Stomach (tissue), 9 donors: ENCODE data around the gene TESK1. TPM values are rescaled to one million over a fixed set of nuclear protein-coding genes. Genes with fewer than 3 reads are reported as not detected.
"Not testable (repeated sequence)": the region's sequence is repeated elsewhere in the genome, so short reads cannot be mapped to it uniquely, and the experiment has no call there.

Source experiments
- DNase-seq, 2 donors: peaks; one replicate each; pipeline versions ENCODE4 v3.0.0 to v3.0.0-alpha.2; 2013 to 2019
- H3K27ac ChIP-seq, 5 donors: fragments of 200-600 bp in 4 of 5; sonication (generic) in 4 of 5; one replicate each; pipeline ENCODE4 v1.5.1; 2013 to 2019; ENCODE audit warnings: mild to moderate bottlenecking in 1 of 5, moderate library complexity in 1 of 5
- H3K27me3 ChIP-seq, 3 donors: fragments of 200-600 bp; sonication (generic); one replicate each; pipeline ENCODE4 v1.5.1; 2017 to 2019; ENCODE audit warnings: mixed run types in 1 of 3
- H3K36me3 ChIP-seq, 4 donors: fragments of 200-600 bp; sonication (generic); 1 replicate in 3 of 4; 2 replicates in 1 of 4; pipeline ENCODE4 v1.5.1; 2016 to 2019
- H3K4me1 ChIP-seq, 4 donors: fragments of 200-600 bp; sonication (generic); one replicate each; pipeline ENCODE4 v1.5.1; 2016 to 2019
- H3K4me3 ChIP-seq, 4 donors: fragments of 200-600 bp; sonication (generic) in 3 of 4; one replicate each; pipeline ENCODE4 v1.5.1; 2016 to 2019; ENCODE audit warnings: mild to moderate bottlenecking in 1 of 4
- H3K9me3 ChIP-seq, 4 donors: fragments of 200-600 bp; sonication (generic); one replicate each; pipeline ENCODE4 v1.5.1; 2016 to 2019
- EP300 ChIP-seq: sonication (generic); formaldehyde crosslinking; IDR thresholded peaks from one replicate; pipeline ENCODE4 v1.6.1; 2017; ENCODE audit warnings: antibody characterized with exemption
- POLR2A ChIP-seq, 4 donors: fragments of 450-650 bp; IDR thresholded peaks; one replicate each; pipeline ENCODE4 v1.6.1; 2016; ENCODE audit warnings: antibody characterized with exemption in 4 of 4, control low read depth in 2 of 4, mild to moderate bottlenecking in 1 of 4, moderate library complexity in 1 of 4
- POLR2AphosphoS5 ChIP-seq, 3 donors: sonication (generic); formaldehyde crosslinking; IDR thresholded peaks; one replicate each; pipeline ENCODE4 v1.6.1; 2016; ENCODE audit warnings: antibody characterized with exemption in 3 of 3
- WGBS, 5 donors: extraction: QIAGEN DNeasy Blood & Tissue Kit in 3 of 5; methylation state at CpG; one replicate each; pipeline versions ENCODE4 v1.1.5 to v1.1.7; 2013 to 2018; 5-methylcytosine and 5-hydroxymethylcytosine counted together
- intact Hi-C: fragments of 100-400 bp; cut with DNase I; formaldehyde crosslinking; loops from one replicate; pipeline ENCODE4 v1.15.1; 2023; ENCODE audit warnings: low total_unique reads
- polyA plus RNA-seq, 3 donors: library from polyadenylated mRNA; stranded (reverse); fragments of 200-250 nt; gene quantifications; one replicate each; pipeline ENCODE4 v1.2.3, GENCODE V29; 2013
- total RNA-seq, 5 donors: library from RNA; depleted of rRNA; stranded (reverse); fragments of >200 nt; gene quantifications; one replicate each; pipeline versions ENCODE4 v1.1.0 to v1.2.3, GENCODE V29; 2014 to 2016
- TF ChIP-seq, protein P1 (sequence below), 7 experiments: fragments of 450-650 bp in 4 of 7; fragments of 200-600 bp in 3 of 7; sonication (generic) in 3 of 7; IDR thresholded peaks; one replicate each; pipeline ENCODE4 v1.5.1; 2016 to 2019; ENCODE audit warnings: antibody characterized with exemption in 7 of 7, control low read depth in 2 of 7, mild to moderate bottlenecking in 1 of 7
- donor health status: healthy with polysubstance abuse.
- donor health status: Bipolar disorder and iron deficiency.
- donor health status: healthy.

Gene TESK1
- total and polyA plus RNA-seq, 8 donors, result 11.9 to 56.8 (median 31.1) TPM

DNA sequence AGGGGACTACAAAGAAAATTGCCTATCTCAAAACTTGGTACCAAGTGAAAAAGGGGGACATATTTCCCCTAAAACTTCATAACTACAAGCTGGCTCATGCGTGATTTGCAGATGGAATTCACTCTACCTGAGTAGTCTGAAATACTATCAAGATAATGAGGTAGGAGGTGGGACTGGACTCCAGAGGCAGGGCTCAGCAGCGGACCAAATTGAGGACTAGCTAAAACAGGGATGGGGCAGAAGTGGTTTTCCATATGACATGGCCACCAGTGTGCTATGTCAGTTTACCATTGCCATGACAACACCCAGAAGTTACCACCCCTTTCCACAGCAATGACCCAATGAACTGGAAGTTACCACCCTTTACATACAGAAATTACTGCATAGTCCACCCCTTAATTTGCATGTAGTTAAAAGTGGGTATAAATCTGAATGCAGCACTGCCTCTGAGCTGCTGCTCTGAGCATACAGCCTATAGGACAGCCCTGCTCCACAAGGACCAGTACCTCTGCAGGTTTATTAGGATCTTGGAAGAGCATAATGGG is 30.4 kb upstream of the TESK1 start:
- TF ChIP-seq, protein P1, sequence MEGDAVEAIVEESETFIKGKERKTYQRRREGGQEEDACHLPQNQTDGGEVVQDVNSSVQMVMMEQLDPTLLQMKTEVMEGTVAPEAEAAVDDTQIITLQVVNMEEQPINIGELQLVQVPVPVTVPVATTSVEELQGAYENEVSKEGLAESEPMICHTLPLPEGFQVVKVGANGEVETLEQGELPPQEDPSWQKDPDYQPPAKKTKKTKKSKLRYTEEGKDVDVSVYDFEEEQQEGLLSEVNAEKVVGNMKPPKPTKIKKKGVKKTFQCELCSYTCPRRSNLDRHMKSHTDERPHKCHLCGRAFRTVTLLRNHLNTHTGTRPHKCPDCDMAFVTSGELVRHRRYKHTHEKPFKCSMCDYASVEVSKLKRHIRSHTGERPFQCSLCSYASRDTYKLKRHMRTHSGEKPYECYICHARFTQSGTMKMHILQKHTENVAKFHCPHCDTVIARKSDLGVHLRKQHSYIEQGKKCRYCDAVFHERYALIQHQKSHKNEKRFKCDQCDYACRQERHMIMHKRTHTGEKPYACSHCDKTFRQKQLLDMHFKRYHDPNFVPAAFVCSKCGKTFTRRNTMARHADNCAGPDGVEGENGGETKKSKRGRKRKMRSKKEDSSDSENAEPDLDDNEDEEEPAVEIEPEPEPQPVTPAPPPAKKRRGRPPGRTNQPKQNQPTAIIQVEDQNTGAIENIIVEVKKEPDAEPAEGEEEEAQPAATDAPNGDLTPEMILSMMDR (IDR thresholded peaks at IDR 0.05), result no peak
- no peak for TF ChIP-seq POLR2A (IDR thresholded peaks at IDR 0.05)
- no peak for TF ChIP-seq POLR2AphosphoS5 (IDR thresholded peaks at IDR 0.05)
- TF ChIP-seq EP300, result no peak
- 88 to 94% (median 89%) methylated on average over 2 of the region's 2 CpGs for WGBS, 5 donors
- DNase-seq, result no peak
- no peak overlapping the region for H3K27ac ChIP-seq
- H3K4me1 ChIP-seq, result no peaks in the 10 kb centered on the region
- intact Hi-C loops, result no loop called here
- H3K9me3 ChIP-seq, result peaks cover 0 to 7% (median 4%) of the 10 kb centered on the region in 4 donors
- H3K4me3 ChIP-seq, result no peak overlapping the region
- H3K27me3 ChIP-seq, result no peaks in the 10 kb centered on the region
- no peaks in the 10 kb centered on the region for H3K36me3 ChIP-seq

DNA sequence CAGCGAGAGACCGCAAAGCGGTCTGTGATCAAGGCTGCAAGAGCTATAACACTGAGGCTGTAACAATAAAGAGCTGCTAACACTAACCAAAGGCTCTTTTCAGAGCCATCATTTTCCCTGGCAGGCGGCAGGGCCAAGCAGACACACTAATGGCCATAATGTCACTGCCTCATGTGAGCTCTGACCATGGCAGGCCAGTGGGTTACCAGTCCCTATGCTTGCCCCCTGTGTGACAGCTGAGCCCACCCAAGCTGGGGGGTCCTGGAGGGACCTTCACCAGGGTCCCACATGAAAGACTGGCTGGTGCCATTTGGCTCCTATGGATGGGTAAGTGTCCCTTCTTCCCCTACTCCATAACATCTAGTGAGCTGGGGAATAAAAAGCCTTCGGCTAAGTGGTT is 29.6 kb upstream of the TESK1 start:
- H3K9me3 ChIP-seq, result peaks cover 0 to 15% (median 12%) of the 10 kb centered on the region in 4 donors
- intact Hi-C loops, result no loop called here
- H3K4me1 ChIP-seq, result no peaks in the 10 kb centered on the region
- TF ChIP-seq, protein P1 (IDR thresholded peaks at IDR 0.05), result no peak
- no peak for TF ChIP-seq POLR2A (IDR thresholded peaks at IDR 0.05)
- TF ChIP-seq EP300, result no peak
- no peak for TF ChIP-seq POLR2AphosphoS5 (IDR thresholded peaks at IDR 0.05)
- 79 to 97% (median 95%) methylated on average over 5 of the region's 5 CpGs for WGBS, 5 donors
- peaks cover 0 to 6% (median 0%) of the 10 kb centered on the region in 4 donors for H3K36me3 ChIP-seq
- no peak overlapping the region for H3K4me3 ChIP-seq
- DNase-seq, result no peak
- no peak overlapping the region for H3K27ac ChIP-seq
- no peaks in the 10 kb centered on the region for H3K27me3 ChIP-seq

DNA sequence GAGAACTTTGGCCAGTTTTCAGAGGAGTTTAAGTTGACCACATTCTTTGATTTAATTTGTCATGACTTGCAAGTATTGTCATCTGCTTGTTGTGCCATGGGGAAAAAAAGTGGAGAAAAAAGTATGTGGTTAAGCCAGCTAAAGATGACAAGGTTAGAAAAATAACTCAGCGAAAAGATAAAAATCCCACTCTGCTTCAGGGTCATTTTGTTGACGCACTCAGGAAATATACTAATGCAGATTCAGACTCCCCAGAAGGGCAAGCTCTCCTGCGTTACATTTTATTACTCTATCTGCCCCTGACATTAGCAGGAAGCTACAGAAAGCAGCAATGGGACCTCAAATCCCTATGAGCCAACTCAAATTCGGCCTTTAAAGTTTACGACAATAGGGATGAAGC is 27.6 kb upstream of the TESK1 start:
- 90 to 96% (median 93%) methylated on average over 5 of the region's 5 CpGs for WGBS, 5 donors
- Histone ChIP-seq H3K27ac (no peak overlapping the region), H3K4me3 (no peak overlapping the region), H3K27me3 (no peaks in the 10 kb centered on the region), H3K36me3 (peaks cover 0 to 6% (median 0%) of the 10 kb centered on the region in 4 donors), H3K4me1 (no peaks in the 10 kb centered on the region), H3K9me3 (peaks cover 0 to 22% (median 16%) of the 10 kb centered on the region in 4 donors)
- no peak for TF ChIP-seq POLR2A (IDR thresholded peaks at IDR 0.05)
- no peak for TF ChIP-seq EP300
- no peak for TF ChIP-seq POLR2AphosphoS5 (IDR thresholded peaks at IDR 0.05)
- TF ChIP-seq, protein P1 (IDR thresholded peaks at IDR 0.05), result no peak
- no peak for DNase-seq
- intact Hi-C loops, result no loop called here

DNA sequence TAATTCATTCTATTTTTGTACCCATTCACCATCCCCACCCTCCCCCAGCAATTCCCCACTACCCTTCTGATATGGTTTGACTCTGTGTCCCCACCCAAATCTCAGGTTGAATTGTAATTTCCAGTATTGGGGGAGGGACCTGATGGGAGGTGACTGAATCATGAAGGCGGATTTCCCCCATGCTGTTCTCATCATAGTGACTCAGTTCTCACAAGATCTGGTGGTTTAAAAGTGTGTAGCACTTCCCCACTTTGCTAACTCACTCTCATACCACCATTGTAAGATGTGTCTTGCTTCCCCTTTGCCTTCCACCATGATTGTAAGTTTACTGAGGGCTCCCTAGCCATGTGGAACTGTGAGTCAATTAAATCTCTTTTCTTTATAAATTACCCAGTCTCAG is 25.9 kb upstream of the TESK1 start:
- TF ChIP-seq POLR2A (IDR thresholded peaks at IDR 0.05) (no peak), POLR2AphosphoS5 (IDR thresholded peaks at IDR 0.05) (no peak), EP300 (no peak)
- TF ChIP-seq, protein P1 (IDR thresholded peaks at IDR 0.05), result no peak

DNA sequence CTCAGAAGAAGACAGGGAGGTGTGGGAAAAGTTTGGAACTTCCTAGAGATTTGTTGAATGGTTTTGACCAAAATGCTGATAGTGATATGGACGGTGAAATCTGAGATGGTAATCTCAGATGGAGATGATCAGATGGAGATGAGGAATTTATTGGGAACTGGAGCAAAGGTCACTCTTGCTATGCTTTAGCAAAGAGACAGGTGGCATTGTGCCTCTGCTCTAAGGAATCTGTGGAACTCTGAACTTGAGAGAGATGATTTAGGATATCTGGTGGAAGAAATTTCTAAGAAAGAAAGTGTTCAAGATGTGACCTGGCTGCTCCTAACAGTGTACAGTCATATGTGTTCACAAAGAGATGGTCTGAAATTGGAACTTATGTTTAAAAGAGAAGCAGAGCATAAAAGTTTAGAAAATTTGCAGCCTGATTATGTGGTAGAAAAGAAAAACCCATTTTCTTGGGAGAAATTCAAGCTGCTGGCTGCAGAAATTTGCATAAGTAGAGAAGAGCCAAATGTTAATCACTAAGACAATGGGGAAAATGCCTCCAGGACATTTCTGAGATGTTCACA is 25.3 kb upstream of the TESK1 start:
- WGBS, 5 donors, result 81 to 96% (median 86%) methylated on average over 1 of the region's 1 CpG
- H3K4me3 ChIP-seq, DNase-seq, H3K27ac ChIP-seq, H3K36me3 ChIP-seq, H3K4me1 ChIP-seq, intact Hi-C loops, H3K27me3 ChIP-seq: not testable (repeated sequence)
- H3K9me3 ChIP-seq, result peaks cover 0 to 22% (median 16%) of the 10 kb centered on the region in 4 donors

More for the DNA sequence above, 25.9 kb upstream of the TESK1 start:
- Histone ChIP-seq H3K4me1 (no peaks in the 10 kb centered on the region), H3K4me3 (no peak overlapping the region), H3K27me3 (no peaks in the 10 kb centered on the region), H3K27ac (no peak overlapping the region), H3K9me3 (peaks cover 0 to 22% (median 16%) of the 10 kb centered on the region in 4 donors), H3K36me3 (peaks cover 0 to 6% (median 0%) of the 10 kb centered on the region in 4 donors)
- intact Hi-C loops, result no loop called here
- DNase-seq, result no peak
- WGBS, 5 donors, result 90 to 98% (median 92%) methylated on average over 1 of the region's 1 CpG

DNA sequence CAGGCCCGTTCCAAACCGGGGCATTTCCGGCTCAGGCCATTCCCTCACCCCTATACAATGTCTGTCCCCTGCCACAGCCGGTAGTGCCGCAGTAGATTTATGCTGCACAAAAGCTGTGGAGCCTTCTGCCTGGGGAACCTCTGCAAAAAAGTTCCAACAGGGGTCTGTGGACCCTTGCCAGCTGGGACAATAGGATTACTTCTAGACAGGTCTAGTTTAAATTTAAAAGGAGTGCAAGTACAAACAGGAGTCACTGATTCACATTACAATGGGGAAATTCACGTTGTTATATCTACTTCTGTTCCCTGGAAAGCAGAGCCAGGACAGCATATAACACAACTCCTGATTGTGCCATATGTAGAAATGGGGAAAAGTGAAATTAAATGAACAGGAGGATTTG is 21.5 kb upstream of the TESK1 start:
- H3K9me3 ChIP-seq, result peaks cover 0 to 31% (median 21%) of the 10 kb centered on the region in 4 donors
- H3K36me3 ChIP-seq, result not testable (repeated sequence)

DNA sequence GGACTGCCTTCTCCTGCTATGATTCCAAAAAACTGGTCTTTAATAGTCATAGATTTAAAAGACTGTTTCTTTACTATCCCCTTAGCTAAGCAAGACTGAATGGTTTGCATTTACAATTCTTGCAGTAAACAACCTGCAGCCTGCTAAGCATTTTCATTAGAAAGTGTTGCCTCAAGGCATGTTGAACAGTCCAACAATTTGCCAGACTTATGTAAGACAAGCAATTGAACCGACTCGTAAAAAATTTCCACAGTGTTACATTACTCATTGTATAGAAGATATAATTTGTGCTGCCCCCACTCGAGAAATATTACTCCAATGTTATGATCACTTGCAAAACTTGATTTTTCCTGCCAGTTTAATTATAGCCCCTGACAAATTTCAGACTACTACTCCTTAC is 20.4 kb upstream of the TESK1 start:
- DNase-seq, H3K27ac ChIP-seq, intact Hi-C loops, H3K27me3 ChIP-seq, H3K4me1 ChIP-seq, H3K36me3 ChIP-seq, H3K4me3 ChIP-seq: not testable (repeated sequence)
- WGBS, 5 donors, result 78 to 93% (median 90%) methylated on average over 3 of the region's 3 CpGs
- H3K9me3 ChIP-seq, result peaks cover 0 to 24% (median 17%) of the 10 kb centered on the region in 4 donors

More for the DNA sequence above, 21.5 kb upstream of the TESK1 start:
- intact Hi-C loops, H3K4me3 ChIP-seq, H3K4me1 ChIP-seq, H3K27ac ChIP-seq, H3K27me3 ChIP-seq, DNase-seq: not testable (repeated sequence)
- 71 to 89% (median 85%) methylated on average over 4 to 6 of the region's 6 CpGs for WGBS, 5 donors
